ENCODE measurements around the gene CEMIP2. TPM values are rescaled to one million over a fixed set of nuclear protein-coding genes. Genes with fewer than 3 reads are reported as not detected.

CEMIP2 gene
- total and polyA plus RNA-seq, 4 donors, result 18.8 to 123 (median 38.6) TPM

GRCh38 chr9:71758785-71759184 is 9.5 kb downstream of the CEMIP2 start:
- TF ChIP-seq GABPA (IDR thresholded peaks at IDR 0.05 in 1 of 2, conservative IDR thresholded peaks at IDR 0.05 in 1 of 2), result peak in 1 of 2 donors; percentile 11
- TF ChIP-seq SP1 (IDR thresholded peaks at IDR 0.05), result peak; percentile 80
- no peak for TF ChIP-seq TAF1 (conservative IDR thresholded peaks at IDR 0.05)
- TF ChIP-seq RAD21 (IDR thresholded peaks at IDR 0.05), result peak; percentile 29 to 48
- peak; percentile 80 to 81 for TF ChIP-seq HNF4A (conservative IDR thresholded peaks at IDR 0.05)
- peak; percentile 53 for TF ChIP-seq YY1 (IDR thresholded peaks at IDR 0.05)
- peak; percentile 40 for TF ChIP-seq ZBTB33 (IDR thresholded peaks at IDR 0.05)
- no peak for TF ChIP-seq CTCF (IDR thresholded peaks at IDR 0.05; ENCODE audit: low read depth, low read length, missing input control)
- TF ChIP-seq REST (IDR thresholded peaks at IDR 0.05), result peak; percentile 59
- peak; percentile 56 to 70 for TF ChIP-seq RXRA (IDR thresholded peaks at IDR 0.05)
- peak; percentile 94 for TF ChIP-seq FOXA1 (IDR thresholded peaks at IDR 0.05)
- peak; percentile 97 for TF ChIP-seq JUND (IDR thresholded peaks at IDR 0.05)
- TF ChIP-seq FOXA2 (IDR thresholded peaks at IDR 0.05), result peak; percentile 98
- peak; percentile 86 for TF ChIP-seq ATF3 (IDR thresholded peaks at IDR 0.05)
- TF ChIP-seq EGR1 (IDR thresholded peaks at IDR 0.05; ENCODE audit: low read depth in 2 of 2), result no peak
- peak; percentile 27 for TF ChIP-seq HNF4G (IDR thresholded peaks at IDR 0.05)
- no peak for TF ChIP-seq NR2F2 (IDR thresholded peaks at IDR 0.05)
- peak; percentile 26 for TF ChIP-seq MAX (IDR thresholded peaks at IDR 0.05)
- DNase-seq (ENCODE audit: low spot score), result no peak
- 28% methylated on average over 2 of the region's 2 CpGs for WGBS
- peak overlapping the region; percentile 25 to 68 for H3K9ac ChIP-seq (ENCODE audit: low read depth in 1 of 2, low read length in 2 of 2)
- peak overlapping the region; percentile 75 to 89 for H3K27ac ChIP-seq (ENCODE audit: low read depth in 1 of 2, low read length in 2 of 2)
- H3K4me1 ChIP-seq (ENCODE audit: control insufficient read depth in 4 of 4, insufficient read depth in 4 of 4, low read length in 3 of 4), result peaks cover 19 to 69% (median 60%) of the 10 kb centered on the region in 4 donors
- H3K9me3 ChIP-seq (ENCODE audit: control insufficient read depth in 4 of 4, low read length in 3 of 4), result no peaks in the 10 kb centered on the region
- H3K27me3 ChIP-seq (ENCODE audit: control insufficient read depth in 4 of 4, insufficient read depth in 4 of 4, low read length in 3 of 4), result no peaks in the 10 kb centered on the region
- H3K4me3 ChIP-seq (ENCODE audit: low read depth in 1 of 3, low read length in 3 of 3), result peak overlapping the region in 1 of 3 donors; percentile 17
- H3K36me3 ChIP-seq (ENCODE audit: control insufficient read depth in 4 of 4, insufficient read depth in 3 of 4, low read depth in 1 of 4, low read length in 3 of 4), result no peaks in the 10 kb centered on the region

Measured in liver (tissue), 9 donors.